ENCODE results near the gene CCNI2. TPM values are rescaled to one million over a fixed set of nuclear protein-coding genes. Genes with fewer than 3 reads are reported as not detected.

CCNI2 gene
- total RNA-seq, 1 experiment from 2014 or later: 1.4 TPM

DNA sequence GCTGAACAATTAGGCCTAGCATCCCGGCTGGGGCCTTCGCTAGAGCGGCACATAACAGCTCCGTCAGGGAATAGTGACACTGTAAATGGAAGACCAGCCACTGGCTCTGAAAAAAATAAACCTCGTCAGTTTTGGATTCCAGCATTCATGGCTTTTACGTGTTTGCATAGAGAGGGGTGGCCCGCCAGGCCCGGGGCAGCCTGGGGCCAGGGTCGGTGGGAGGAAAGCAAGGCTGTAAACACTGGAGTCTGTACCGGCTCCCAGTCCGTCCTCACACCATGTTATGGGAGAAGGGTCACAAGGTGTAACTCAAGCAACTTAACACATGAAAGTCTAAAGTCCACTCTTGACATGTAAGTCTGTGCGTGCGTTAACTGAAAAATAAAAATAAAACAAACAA, 11.2 kb downstream of the CCNI2 start (continued):
- TF ChIP-seq, protein P1, sequence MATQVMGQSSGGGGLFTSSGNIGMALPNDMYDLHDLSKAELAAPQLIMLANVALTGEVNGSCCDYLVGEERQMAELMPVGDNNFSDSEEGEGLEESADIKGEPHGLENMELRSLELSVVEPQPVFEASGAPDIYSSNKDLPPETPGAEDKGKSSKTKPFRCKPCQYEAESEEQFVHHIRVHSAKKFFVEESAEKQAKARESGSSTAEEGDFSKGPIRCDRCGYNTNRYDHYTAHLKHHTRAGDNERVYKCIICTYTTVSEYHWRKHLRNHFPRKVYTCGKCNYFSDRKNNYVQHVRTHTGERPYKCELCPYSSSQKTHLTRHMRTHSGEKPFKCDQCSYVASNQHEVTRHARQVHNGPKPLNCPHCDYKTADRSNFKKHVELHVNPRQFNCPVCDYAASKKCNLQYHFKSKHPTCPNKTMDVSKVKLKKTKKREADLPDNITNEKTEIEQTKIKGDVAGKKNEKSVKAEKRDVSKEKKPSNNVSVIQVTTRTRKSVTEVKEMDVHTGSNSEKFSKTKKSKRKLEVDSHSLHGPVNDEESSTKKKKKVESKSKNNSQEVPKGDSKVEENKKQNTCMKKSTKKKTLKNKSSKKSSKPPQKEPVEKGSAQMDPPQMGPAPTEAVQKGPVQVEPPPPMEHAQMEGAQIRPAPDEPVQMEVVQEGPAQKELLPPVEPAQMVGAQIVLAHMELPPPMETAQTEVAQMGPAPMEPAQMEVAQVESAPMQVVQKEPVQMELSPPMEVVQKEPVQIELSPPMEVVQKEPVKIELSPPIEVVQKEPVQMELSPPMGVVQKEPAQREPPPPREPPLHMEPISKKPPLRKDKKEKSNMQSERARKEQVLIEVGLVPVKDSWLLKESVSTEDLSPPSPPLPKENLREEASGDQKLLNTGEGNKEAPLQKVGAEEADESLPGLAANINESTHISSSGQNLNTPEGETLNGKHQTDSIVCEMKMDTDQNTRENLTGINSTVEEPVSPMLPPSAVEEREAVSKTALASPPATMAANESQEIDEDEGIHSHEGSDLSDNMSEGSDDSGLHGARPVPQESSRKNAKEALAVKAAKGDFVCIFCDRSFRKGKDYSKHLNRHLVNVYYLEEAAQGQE (IDR thresholded peaks at IDR 0.05; ENCODE audit: low read depth): no peak
- no peak for TF ChIP-seq SIN3A (IDR thresholded peaks at IDR 0.05; ENCODE audit: low read depth)
- no peak for TF ChIP-seq EGR1 (IDR thresholded peaks at IDR 0.05; ENCODE audit: low read depth)

DNA sequence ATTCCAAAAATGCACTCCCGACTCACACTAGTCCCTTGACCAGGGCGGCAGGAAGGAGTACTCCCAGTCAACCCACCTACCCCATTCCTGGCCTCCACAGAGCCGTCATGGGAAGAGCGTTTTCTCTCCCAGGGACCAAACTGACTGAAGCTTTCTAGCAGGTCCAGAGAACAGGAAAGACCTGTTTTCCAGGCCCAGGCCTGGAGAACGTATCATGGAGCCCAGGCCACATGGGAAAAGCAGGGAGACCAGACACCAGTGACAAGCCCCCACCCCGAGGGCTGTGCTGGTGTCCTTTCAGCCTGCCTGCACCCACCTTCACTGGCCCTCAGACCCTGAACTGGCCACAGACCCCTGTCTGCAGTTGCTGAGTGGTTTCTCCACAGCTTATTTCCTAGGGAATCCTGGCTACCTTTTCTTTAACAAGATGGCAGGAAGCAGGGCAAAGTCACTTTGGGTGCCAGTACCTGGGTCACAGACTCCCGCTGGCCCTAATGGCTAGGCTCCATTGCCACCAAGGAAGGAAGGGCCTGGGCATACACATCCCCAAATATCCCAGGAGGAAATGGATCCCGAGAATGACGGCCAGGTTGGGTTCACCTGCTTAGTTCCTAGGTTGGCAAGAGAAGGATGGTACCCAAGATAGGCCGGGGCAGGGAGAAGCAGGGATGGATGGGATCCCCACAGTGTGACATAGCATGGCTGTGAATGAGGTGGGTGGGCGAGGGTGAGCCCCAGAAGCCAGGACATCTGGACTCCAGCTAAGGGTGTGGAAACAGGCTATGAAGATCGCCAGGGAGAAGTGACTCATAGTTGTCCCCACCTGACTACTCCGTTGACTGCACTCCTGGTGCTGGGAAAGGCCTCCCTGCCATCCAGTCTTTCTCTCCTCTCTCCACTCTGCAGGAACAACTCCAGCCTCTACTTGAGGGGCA, 12.2 kb downstream of the CCNI2 start:
- Histone ChIP-seq H3K79me2 (ENCODE audit: insufficient read depth, low read length) (no peaks in the 10 kb centered on the region), H3K27me3 (ENCODE audit: insufficient read depth, low read length) (no peaks in the 10 kb centered on the region), H3K9me2 (ENCODE audit: insufficient read depth) (no peaks in the 10 kb centered on the region), H3K4me3 (replicated peaks in 1 of 2; ENCODE audit: low read depth in 1 of 2, low read length in 2 of 2) (no peak overlapping the region), H3K4me1 (ENCODE audit: control insufficient read depth in 1 of 2, insufficient read depth in 2 of 2, low read length in 2 of 2) (no peaks in the 10 kb centered on the region), H3K36me3 (ENCODE audit: control insufficient read depth in 1 of 2, insufficient read depth in 2 of 2, low read length in 2 of 2) (peaks cover 6 to 7% of the 10 kb centered on the region in 2 experiments; a peak in 2 of 4 replicates), H3K9me3 (ENCODE audit: control insufficient read depth in 1 of 2, insufficient read depth in 1 of 2, low read depth in 1 of 2, low read length in 2 of 2) (no peaks in the 10 kb centered on the region), H3K4me2 (ENCODE audit: low read length) (no peak overlapping the region), H3K9ac (ENCODE audit: low read length) (no peak overlapping the region), H4K20me1 (ENCODE audit: insufficient read depth) (no peaks in the 10 kb centered on the region), H3K27ac (ENCODE audit: low read depth, low read length) (no peak overlapping the region), H2AFZ (ENCODE audit: low read depth, low read length, poor library complexity, severe bottlenecking) (no peak overlapping the region)
- CTCF ChIA-PET: no interaction called here
- ATAC-seq: no peak
- no peak for DNase-seq (ENCODE audit: low read depth, low spot score)
- RAD21 ChIA-PET (ENCODE audit: low non-redundant PET in 1 of 2, low total read pairs in 2 of 2, uncharacterized antibody in 2 of 2, unreplicated experiment in 2 of 2): no interaction called here
- no TSS peak for BruUV-seq (replicated peaks)
- POLR2A ChIA-PET: no interaction called here
- intact Hi-C loops (cut with micrococcal nuclease): no loop called here
- TF ChIP-seq EZH2 (IDR thresholded peaks at IDR 0.05): no peak
- TF ChIP-seq, protein P2, sequence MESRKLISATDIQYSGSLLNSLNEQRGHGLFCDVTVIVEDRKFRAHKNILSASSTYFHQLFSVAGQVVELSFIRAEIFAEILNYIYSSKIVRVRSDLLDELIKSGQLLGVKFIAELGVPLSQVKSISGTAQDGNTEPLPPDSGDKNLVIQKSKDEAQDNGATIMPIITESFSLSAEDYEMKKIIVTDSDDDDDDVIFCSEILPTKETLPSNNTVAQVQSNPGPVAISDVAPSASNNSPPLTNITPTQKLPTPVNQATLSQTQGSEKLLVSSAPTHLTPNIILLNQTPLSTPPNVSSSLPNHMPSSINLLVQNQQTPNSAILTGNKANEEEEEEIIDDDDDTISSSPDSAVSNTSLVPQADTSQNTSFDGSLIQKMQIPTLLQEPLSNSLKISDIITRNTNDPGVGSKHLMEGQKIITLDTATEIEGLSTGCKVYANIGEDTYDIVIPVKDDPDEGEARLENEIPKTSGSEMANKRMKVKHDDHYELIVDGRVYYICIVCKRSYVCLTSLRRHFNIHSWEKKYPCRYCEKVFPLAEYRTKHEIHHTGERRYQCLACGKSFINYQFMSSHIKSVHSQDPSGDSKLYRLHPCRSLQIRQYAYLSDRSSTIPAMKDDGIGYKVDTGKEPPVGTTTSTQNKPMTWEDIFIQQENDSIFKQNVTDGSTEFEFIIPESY (IDR thresholded peaks at IDR 0.05; ENCODE audit: extremely low read depth, insufficient replicate concordance, low read length): no peak
- no peak for TF ChIP-seq JUND (IDR thresholded peaks at IDR 0.05)
- no peak for TF ChIP-seq CEBPB (IDR thresholded peaks at IDR 0.05; ENCODE audit: low read depth)
- TF ChIP-seq, protein P1 (IDR thresholded peaks at IDR 0.05; ENCODE audit: low read depth): no peak
- TF ChIP-seq SRF (IDR thresholded peaks at IDR 0.05; ENCODE audit: low read depth): no peak
- no peak for TF ChIP-seq YY1 (IDR thresholded peaks at IDR 0.05; ENCODE audit: extremely low read depth, insufficient replicate concordance, low read depth, low read length)
- no peak for TF ChIP-seq CBX3 (IDR thresholded peaks at IDR 0.05; ENCODE audit: low read depth)
- no peak for TF ChIP-seq ZNF274 (IDR thresholded peaks at IDR 0.05; ENCODE audit: low read depth, low read length)
- TF ChIP-seq, protein P3, sequence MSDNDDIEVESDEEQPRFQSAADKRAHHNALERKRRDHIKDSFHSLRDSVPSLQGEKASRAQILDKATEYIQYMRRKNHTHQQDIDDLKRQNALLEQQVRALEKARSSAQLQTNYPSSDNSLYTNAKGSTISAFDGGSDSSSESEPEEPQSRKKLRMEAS (IDR thresholded peaks at IDR 0.05): no peak
- TF ChIP-seq SP1 (IDR thresholded peaks at IDR 0.05; ENCODE audit: low read depth): no peak
- TF ChIP-seq EZH2phosphoT487 (IDR thresholded peaks at IDR 0.05; ENCODE audit: borderline replicate concordance): no peak
- TF ChIP-seq FOSL1 (IDR thresholded peaks at IDR 0.05; ENCODE audit: low read depth): no peak
